Measurements from ENCODE around the gene ROBO1. TPM values are rescaled to one million over a fixed set of nuclear protein-coding genes. Genes with fewer than 3 reads are reported as not detected.
"Not testable (repeated sequence)": the region's sequence is repeated elsewhere in the genome, so short reads cannot be mapped to it uniquely, and the experiment has no call there.

The ROBO1 gene
- total RNA-seq, 1 donor from 2014 or later = 27.1 TPM

- Histone ChIP-seq H3K27ac (no peak overlapping the region), H3K27me3 (no peaks in the 10 kb centered on the region), H3K4me3 (no peak overlapping the region), H3K4me1 (no peaks in the 10 kb centered on the region), H3K36me3 (no peaks in the 10 kb centered on the region), H3K9me3 (no peaks in the 10 kb centered on the region)
- no peak for ATAC-seq
- no peak for TF ChIP-seq CTCF (IDR thresholded peaks at IDR 0.05)
- DNase-seq = no peak
- intact Hi-C loops (cut with DNase I) = no loop called here
These were observed 261.0 kb downstream of the ROBO1 start for GRCh38 chr3:79506751-79507150.

- H3K27ac ChIP-seq; H3K9me3 ChIP-seq; H3K4me3 ChIP-seq; ATAC-seq; DNase-seq; H3K4me1 ChIP-seq; intact Hi-C loops (cut with DNase I); H3K27me3 ChIP-seq; H3K36me3 ChIP-seq: not testable (repeated sequence)
These were observed 265.5 kb downstream of the ROBO1 start for GRCh38 chr3:79502216-79502681.

GRCh38 chr3:79497447-79498111 lies 270.2 kb downstream of the ROBO1 start:
- DNase-seq (no peak), ATAC-seq (no peak)
- Histone ChIP-seq H3K9me3 (no peaks in the 10 kb centered on the region), H3K36me3 (no peaks in the 10 kb centered on the region), H3K4me1 (no peaks in the 10 kb centered on the region), H3K27me3 (no peaks in the 10 kb centered on the region), H3K27ac (no peak overlapping the region), H3K4me3 (no peak overlapping the region)
- intact Hi-C loops (cut with DNase I) = no loop called here
- TF ChIP-seq CTCF (IDR thresholded peaks at IDR 0.05) = peak; percentile 63

- DNase-seq = no peak
- no peaks in the 10 kb centered on the region for H3K4me1 ChIP-seq
- H3K27ac ChIP-seq = no peak overlapping the region
- intact Hi-C loops (cut with DNase I) = no loop called here
- no peak for ATAC-seq
- H3K36me3 ChIP-seq = no peaks in the 10 kb centered on the region
- no peaks in the 10 kb centered on the region for H3K27me3 ChIP-seq
- H3K9me3 ChIP-seq = no peaks in the 10 kb centered on the region
- TF ChIP-seq CTCF (IDR thresholded peaks at IDR 0.05) = no peak
- no peak overlapping the region for H3K4me3 ChIP-seq
These were observed 276.7 kb downstream of the ROBO1 start for GRCh38 chr3:79491029-79491641.

- ATAC-seq (peak; percentile 73), DNase-seq (peak; percentile 65)
- no peak for TF ChIP-seq CTCF (IDR thresholded peaks at IDR 0.05)
- Histone ChIP-seq H3K4me1 (no peaks in the 10 kb centered on the region), H3K9me3 (no peaks in the 10 kb centered on the region), H3K4me3 (no peak overlapping the region), H3K36me3 (no peaks in the 10 kb centered on the region), H3K27me3 (no peaks in the 10 kb centered on the region), H3K27ac (no peak overlapping the region)
- intact Hi-C loops (cut with DNase I) = no loop called here
These were observed 277.4 kb downstream of the ROBO1 start for GRCh38 chr3:79490165-79491028.

GRCh38 chr3:79488407-79488806 lies 279.4 kb downstream of the ROBO1 start:
- H3K27ac ChIP-seq = no peak overlapping the region
- H3K27me3 ChIP-seq = no peaks in the 10 kb centered on the region
- H3K4me3 ChIP-seq = no peak overlapping the region
- TF ChIP-seq CTCF (IDR thresholded peaks at IDR 0.05) = no peak
- ATAC-seq = no peak
- no peak for DNase-seq
- no peaks in the 10 kb centered on the region for H3K4me1 ChIP-seq
- intact Hi-C loops (cut with DNase I) = no loop called here
- no peaks in the 10 kb centered on the region for H3K36me3 ChIP-seq
- H3K9me3 ChIP-seq = no peaks in the 10 kb centered on the region

All from upper lobe of right lung (tissue), 1 donor.